ENCODE measurements around the gene ARHGAP19.
A peak's percentile ranks its signal among the peaks of the same experiment; 100 is the strongest.

ARHGAP19 gene

GRCh38 chr10:97204826-97205679 lies 87.4 kb downstream of the ARHGAP19 start:
- no peak for DNase-seq (ENCODE audit: low spot score)
- no peak overlapping the region for H3K4me3 ChIP-seq
- no peak overlapping the region for H3K27ac ChIP-seq
- no peak for TF ChIP-seq CTCF (IDR thresholded peaks at IDR 0.05)

- DNase-seq (ENCODE audit: low spot score) = no peak
- Histone ChIP-seq H3K27ac (no peak overlapping the region), H3K4me3 (no peak overlapping the region)
- no peak for TF ChIP-seq CTCF (IDR thresholded peaks at IDR 0.05)
Observed at GRCh38 chr10:97203220-97203619, 89.2 kb downstream of the ARHGAP19 start.

- H3K4me3 ChIP-seq = no peak overlapping the region
- TF ChIP-seq CTCF (IDR thresholded peaks at IDR 0.05) = no peak
- DNase-seq (ENCODE audit: low spot score) = no peak
- no peak overlapping the region for H3K27ac ChIP-seq
Observed at GRCh38 chr10:97200616-97201015, 91.8 kb downstream of the ARHGAP19 start.

- H3K4me3 ChIP-seq = no peak overlapping the region
- no peak for DNase-seq (ENCODE audit: low spot score)
- TF ChIP-seq CTCF (IDR thresholded peaks at IDR 0.05) = no peak
- no peak overlapping the region for H3K27ac ChIP-seq
Observed at GRCh38 chr10:97199152-97199551, 93.3 kb downstream of the ARHGAP19 start.

- TF ChIP-seq CTCF (IDR thresholded peaks at IDR 0.05) = no peak
- DNase-seq (ENCODE audit: low spot score) = no peak
- H3K27ac ChIP-seq = no peak overlapping the region
- H3K4me3 ChIP-seq = no peak overlapping the region
Observed at GRCh38 chr10:97197030-97197500, 95.4 kb downstream of the ARHGAP19 start.

- no peak for DNase-seq (ENCODE audit: low spot score)
- H3K4me3 ChIP-seq = peak overlapping the region; percentile 76
- no peak overlapping the region for H3K27ac ChIP-seq
- TF ChIP-seq CTCF (IDR thresholded peaks at IDR 0.05) = no peak
Observed at GRCh38 chr10:97196223-97197029, 96.0 kb downstream of the ARHGAP19 start.

Data from coronary artery (tissue), 2 donors.